ENCODE measurements around the gene ABCG1.

Gene ABCG1

DNA sequence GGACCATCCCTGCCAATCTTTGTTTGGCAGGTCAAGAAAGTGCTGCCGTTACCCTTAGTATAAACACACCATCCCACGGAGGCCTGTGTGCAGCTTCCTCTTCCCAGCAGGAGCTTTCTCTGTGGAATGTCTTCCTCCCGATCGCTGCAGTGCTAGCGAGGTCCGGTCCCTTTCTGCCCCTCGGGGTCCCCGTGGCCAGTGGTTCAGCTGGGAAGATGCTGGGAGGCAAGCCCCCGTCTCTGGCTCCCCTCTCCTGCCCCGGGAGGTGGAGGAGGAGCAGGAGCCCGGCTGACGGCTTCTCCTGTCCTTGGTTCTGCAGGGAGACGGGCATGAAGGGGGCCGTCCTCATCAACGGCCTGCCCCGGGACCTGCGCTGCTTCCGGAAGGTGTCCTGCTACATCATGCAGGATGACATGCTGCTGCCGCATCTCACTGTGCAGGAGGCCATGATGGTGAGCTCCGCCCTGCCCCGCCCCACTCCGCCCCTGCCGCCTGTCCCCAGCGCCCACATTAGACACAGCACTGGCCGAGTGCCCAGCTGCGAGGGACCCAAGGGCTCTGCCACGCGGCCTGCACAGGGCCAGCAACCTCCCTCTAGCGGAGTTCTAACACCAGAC lies 54.2 kb downstream of the ABCG1 start:
- DNase-seq = no peak

- no peak for DNase-seq
These were observed 57.1 kb downstream of the ABCG1 start for GRCh38 chr21:42276076-42276475.

- DNase-seq = no peak
These were observed 57.7 kb downstream of the ABCG1 start for GRCh38 chr21:42276526-42277154.

GRCh38 chr21:42277593-42277992 lies 58.7 kb downstream of the ABCG1 start:
- DNase-seq = no peak

GRCh38 chr21:42278451-42279149 lies 59.7 kb downstream of the ABCG1 start:
- no peak for DNase-seq

DNA sequence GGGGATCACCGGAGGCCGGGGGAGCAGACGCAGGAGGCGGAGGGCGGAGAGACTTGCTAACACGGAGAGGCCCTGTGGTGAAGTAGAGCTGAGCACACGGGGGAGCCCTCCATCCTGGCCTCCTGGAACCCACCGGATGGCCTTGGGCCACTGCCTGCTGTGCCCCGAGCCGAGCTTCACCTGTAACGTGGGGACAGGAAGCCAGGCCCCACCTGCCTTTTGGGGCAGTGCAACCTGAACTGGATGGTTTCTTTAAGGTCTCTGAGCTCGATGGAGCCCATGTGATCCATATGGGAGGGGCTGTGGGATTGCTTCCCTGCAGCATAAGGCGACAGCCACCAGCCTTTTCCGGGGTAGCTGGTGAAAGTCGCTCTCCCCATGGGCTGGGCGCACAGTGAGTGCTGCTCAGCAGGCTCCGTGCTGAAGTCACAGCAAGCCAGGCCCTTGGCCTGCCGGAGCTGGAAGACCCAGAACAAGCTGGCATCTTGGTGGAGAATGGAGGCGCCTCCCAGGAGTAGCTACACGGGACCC lies 60.5 kb downstream of the ABCG1 start:
- no peak for DNase-seq

- DNase-seq = no peak
These were observed 60.9 kb downstream of the ABCG1 start for GRCh38 chr21:42279888-42280287.

- DNase-seq = no peak
These were observed 61.6 kb downstream of the ABCG1 start for GRCh38 chr21:42280356-42281180.

GRCh38 chr21:42281181-42281680 lies 62.3 kb downstream of the ABCG1 start:
- DNase-seq = no peak

GRCh38 chr21:42282021-42282420 lies 63.1 kb downstream of the ABCG1 start:
- no peak for DNase-seq

DNA sequence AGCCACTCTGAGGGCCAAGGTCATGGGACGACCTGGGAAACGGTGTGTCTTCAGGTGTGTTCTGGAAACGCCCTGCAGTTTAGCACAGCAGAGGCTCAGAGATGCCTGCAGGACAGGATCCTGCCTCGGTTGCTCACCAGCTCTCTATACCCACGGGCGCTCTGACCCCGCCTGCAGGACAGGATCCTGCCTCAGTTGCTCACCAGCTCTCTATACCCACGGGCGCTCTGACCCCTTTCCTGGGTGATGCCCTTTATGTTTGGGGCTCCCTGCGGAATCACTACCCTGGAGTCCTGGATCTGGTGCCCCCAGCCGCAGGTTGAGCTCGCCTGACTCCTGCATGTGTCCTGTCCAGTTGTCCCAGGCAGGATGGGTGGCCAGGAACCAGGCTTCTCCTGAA lies 63.8 kb downstream of the ABCG1 start:
- no peak for DNase-seq

DNA sequence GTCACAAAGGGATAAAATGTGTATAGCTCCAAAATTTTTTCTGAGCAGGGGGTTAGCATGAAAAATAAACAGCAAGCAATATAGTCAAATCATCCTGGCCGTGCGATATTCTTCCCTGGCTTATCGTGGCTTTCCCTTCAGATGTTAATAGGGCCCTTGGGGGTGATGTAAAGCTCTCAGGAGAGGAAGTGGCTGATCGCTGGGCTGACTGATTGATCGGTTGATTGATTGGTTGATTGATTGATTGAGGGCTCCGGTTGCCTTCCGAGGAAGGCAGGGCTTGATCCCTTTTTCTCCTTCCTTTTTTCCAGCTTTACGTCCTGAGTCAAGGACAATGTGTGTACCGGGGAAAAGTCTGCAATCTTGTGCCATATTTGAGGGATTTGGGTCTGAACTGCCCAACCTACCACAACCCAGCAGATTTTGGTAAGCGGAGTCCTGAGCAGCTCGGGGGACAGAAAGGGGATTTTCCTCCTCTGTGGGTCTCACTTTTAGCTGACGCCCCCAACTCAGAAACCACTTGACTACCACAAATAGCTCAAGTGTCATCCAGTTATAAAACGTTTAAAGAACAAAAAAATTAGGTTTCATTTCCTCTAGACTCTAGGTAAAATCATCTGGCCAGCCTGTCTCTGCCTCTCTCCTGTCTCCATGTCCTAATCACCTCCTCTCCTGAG lies 66.8 kb downstream of the ABCG1 start:
- DNase-seq = no peak

- DNase-seq = no peak
These were observed 67.5 kb downstream of the ABCG1 start for GRCh38 chr21:42286416-42286815.

DNA sequence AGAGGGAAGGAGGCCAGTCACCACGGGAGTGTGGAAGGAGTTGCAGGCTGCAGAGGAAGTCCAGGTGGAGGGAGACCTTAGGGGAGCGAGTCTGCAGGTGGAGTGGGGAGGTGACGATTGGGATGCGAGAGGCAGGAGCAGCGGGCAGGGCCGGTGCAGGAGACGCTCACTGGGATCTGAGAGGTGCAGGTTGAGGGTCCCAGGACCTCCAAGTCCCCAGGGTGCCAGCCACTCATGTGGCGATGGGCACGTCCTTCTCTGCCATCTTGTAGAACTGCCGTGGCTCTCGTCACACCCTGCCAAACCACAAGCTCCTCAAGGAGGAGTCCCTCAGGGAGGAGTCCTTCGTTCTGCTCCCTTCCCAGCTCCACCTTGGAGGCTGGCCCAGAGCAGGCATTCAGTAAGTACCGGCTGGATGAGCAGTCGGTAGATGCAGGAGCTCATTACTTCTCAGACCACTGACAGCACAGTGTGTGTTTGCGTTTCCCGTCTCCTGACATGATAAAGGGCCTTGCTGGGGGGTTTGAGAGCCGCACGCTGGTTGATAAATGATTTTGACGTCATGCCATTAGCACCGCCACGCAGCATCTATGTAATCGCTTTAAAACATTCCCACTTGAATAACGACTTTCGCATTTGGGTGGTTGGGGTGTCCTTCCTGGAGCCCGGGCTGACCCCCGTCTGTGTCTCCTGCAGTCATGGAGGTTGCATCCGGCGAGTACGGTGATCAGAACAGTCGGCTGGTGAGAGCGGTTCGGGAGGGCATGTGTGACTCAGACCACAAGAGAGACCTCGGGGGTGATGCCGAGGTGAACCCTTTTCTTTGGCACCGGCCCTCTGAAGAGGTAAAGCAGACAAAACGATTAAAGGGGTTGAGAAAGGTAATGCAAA lies 68.5 kb downstream of the ABCG1 start:
- DNase-seq = no peak

DNA sequence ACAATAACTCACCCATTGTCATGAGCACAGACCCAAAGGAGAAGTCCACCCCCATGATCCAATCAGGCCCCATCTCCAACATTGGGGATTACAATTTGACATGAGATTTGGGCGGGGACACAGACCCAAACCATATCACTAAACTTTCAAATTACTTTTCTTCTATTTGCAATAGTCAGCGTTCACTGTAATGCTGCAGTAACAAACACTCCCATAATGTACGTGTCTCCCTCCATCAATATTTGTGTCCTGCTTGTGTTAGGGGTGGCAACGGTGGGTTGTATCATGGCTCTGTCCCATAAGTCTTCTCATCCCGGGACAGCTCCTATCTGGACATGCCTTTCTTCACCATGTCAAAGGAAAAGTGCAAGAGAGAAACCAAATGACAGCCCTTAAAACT lies 70.0 kb downstream of the ABCG1 start:
- DNase-seq = no peak

- DNase-seq = no peak
These were observed 71.0 kb downstream of the ABCG1 start for GRCh38 chr21:42289926-42290325.

- DNase-seq = no peak
These were observed 71.6 kb downstream of the ABCG1 start for GRCh38 chr21:42290505-42290904.

DNA sequence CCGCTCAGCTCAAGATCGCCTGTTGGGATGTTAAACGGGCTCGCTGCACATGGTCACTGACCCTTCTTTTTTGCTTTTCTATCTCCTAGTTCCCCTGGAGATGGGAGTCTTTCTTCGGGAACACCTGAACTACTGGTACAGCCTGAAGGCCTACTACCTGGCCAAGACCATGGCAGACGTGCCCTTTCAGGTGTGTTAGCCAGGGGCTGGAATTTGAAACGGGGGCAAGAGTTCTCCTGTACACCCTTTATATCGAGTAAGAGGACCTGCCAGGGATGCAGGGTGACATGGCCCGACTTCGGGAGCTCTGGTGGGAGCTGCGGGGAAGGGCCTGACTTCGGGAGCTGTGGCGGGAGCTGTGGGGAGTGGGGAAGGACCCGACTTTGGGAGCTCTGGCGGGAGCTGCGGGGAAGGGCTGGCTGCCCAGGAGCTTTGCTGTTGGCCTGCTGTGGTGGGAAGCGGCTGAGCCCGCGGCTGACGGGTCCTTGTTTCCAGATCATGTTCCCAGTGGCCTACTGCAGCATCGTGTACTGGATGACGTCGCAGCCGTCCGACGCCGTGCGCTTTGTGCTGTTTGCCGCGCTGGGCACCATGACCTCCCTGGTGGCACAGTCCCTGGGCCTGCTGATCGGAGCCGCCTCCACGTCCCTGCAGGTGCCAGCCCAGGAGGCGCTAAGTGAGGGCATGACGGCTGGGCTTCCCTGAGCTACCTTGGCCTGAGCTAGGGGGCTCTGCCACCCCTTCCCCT lies 72.2 kb downstream of the ABCG1 start:
- DNase-seq = no peak

GRCh38 chr21:42291751-42292562 lies 73.0 kb downstream of the ABCG1 start:
- DNase-seq = no peak

Measured in NCI-H774 (cell line).